GM12878 (cell line): Measurements from ENCODE around the gene MYOM3. TPM values are rescaled to one million over a fixed set of nuclear protein-coding genes. Genes with fewer than 3 reads are reported as not detected.

Source experiments
- ATAC-seq: fragments of 200-7000 bp; cut with Tn5 transposase; 3 replicates; pipeline ENCODE4 v1.9.1; 2020; ENCODE audit warnings: mild to moderate bottlenecking, moderate library complexity
- BruUV-seq: library from RNA; stranded (reverse); fragments of 400-500 nt; replicated peaks from 2 replicates; lab custom pipeline; 2021; lab: Mats Ljungman, UMichigan
- CTCF ChIA-PET: fragments of 300-600 bp; sonication (Branson Sonifier 250); formaldehyde crosslinking; extraction: SDS; loops from one replicate; lab custom pipeline; 2021; ENCODE audit warnings: inconsistent platforms; lab: Yijun Ruan, JAX
- POLR2A ChIA-PET: fragments of 350-600 bp; formaldehyde crosslinking; extraction: SDS; loops from one replicate; lab custom pipeline; 2021; ENCODE audit warnings: inconsistent platforms; lab: Charles Lee
- RAD21 ChIA-PET: fragments of 300-600 bp; sonication (Branson Sonifier 250); formaldehyde crosslinking; loops from one replicate; lab custom pipeline; 2023; ENCODE audit warnings: antibody characterized with exemption; ENCODE audit not compliant: unreplicated experiment; lab: Charles Lee
- SMC1A ChIA-PET: fragments of 300-600 bp; sonication (Branson Sonifier 250); formaldehyde crosslinking; loops from one replicate; lab custom pipeline; 2023; ENCODE audit not compliant: unreplicated experiment, uncharacterized antibody; lab: Charles Lee
- DNase-seq: peaks from one replicate; pipeline ENCODE4 v3.0.0-alpha.2; 2011; ENCODE audit warnings: low read depth, low spot score
- FAIRE-seq: peaks from 3 replicates; lab custom pipeline; 2011; peaks lifted over from hg19 to GRCh38; lab: Jason Lieb, UNC
- H2AFZ ChIP-seq: 2 replicates; pipeline ENCODE4 v1.6.0; 2011; ENCODE audit warnings: low read depth, low read length, control low read depth; ENCODE audit not compliant: control insufficient read depth
- H3K27ac ChIP-seq: 2 replicates; pipeline ENCODE4 v1.5.1; 2011; ENCODE audit warnings: control low read depth; ENCODE audit not compliant: control insufficient read depth, insufficient read depth
- H3K27me3 ChIP-seq, 2 experiments: replicated peaks in 1 of 2; 2 replicates each; pipeline versions ENCODE4 v1.6.0 to v1.6.1; 2011; ENCODE audit warnings: low read length in 1 of 2; ENCODE audit not compliant: control insufficient read depth in 2 of 2, insufficient read depth in 2 of 2
- H3K36me3 ChIP-seq, 2 experiments: 2 replicates each; pipeline ENCODE4 v1.5.1; 2011; ENCODE audit warnings: low read length in 1 of 2; ENCODE audit not compliant: control insufficient read depth in 2 of 2, insufficient read depth in 2 of 2
- H3K4me1 ChIP-seq: 2 replicates; pipeline ENCODE4 v1.6.1; 2011; ENCODE audit warnings: mild to moderate bottlenecking, low read length, moderate library complexity, mixed read lengths; ENCODE audit not compliant: control insufficient read depth, insufficient read depth
- H3K4me2 ChIP-seq: 2 replicates; pipeline ENCODE4 v1.6.0; 2011; ENCODE audit warnings: control low read depth; ENCODE audit not compliant: control insufficient read depth, insufficient read depth
- H3K4me3 ChIP-seq: fragments of 200-600 bp; sonication (generic); 2 replicates; pipeline ENCODE4 v1.5.1; 2016
- H3K79me2 ChIP-seq: 2 replicates; pipeline ENCODE4 v1.6.0; 2011; ENCODE audit warnings: low read length; ENCODE audit not compliant: control insufficient read depth, insufficient read depth
- H3K9ac ChIP-seq: 2 replicates; pipeline ENCODE4 v1.8.0; 2011; ENCODE audit warnings: low read length, control low read depth, mixed read lengths; ENCODE audit not compliant: control insufficient read depth, insufficient read depth
- H3K9me3 ChIP-seq: replicated peaks from 3 replicates; pipeline ENCODE4 v1.5.1; 2011; ENCODE audit warnings: mild to moderate bottlenecking, low read length; ENCODE audit not compliant: control insufficient read depth, insufficient read depth
- H4K20me1 ChIP-seq: 2 replicates; pipeline ENCODE4 v1.6.0; 2011; ENCODE audit not compliant: control insufficient read depth, insufficient read depth
- BACH1 ChIP-seq: fragments of 450-650 bp; IDR thresholded peaks from 2 replicates; pipeline ENCODE4 v1.6.1; 2017; ENCODE audit warnings: mild to moderate bottlenecking, borderline replicate concordance
- NFYA ChIP-seq: IDR thresholded peaks from 2 replicates; pipeline ENCODE4 v1.6.1; 2011; ENCODE audit warnings: low read depth, mild to moderate bottlenecking, low read length, improper control_type of control experiment, borderline replicate concordance
- NRF1 ChIP-seq: conservative IDR thresholded peaks from 2 replicates; pipeline ENCODE4 v1.6.1; 2011; ENCODE audit warnings: mild to moderate bottlenecking, low read depth, low read length, improper control_type of control experiment
- RBBP5 ChIP-seq: fragments of 200-600 bp; sonication (generic); conservative IDR thresholded peaks from 2 replicates; pipeline ENCODE4 v1.6.1; 2016
- WGBS: methylation state at CpG from one replicate; pipeline ENCODE4 v1.1.6; 2016; ENCODE audit warnings: low lambda C conversion rate; ENCODE audit not compliant: insufficient replicate concordance, insufficient coverage; ENCODE audit errors: missing lambda C conversion rate; 5-methylcytosine and 5-hydroxymethylcytosine counted together
- in situ Hi-C: fragments of 300-500 bp; cut with MboI; formaldehyde crosslinking; loops from 9 replicates; pipeline ENCODE4 v1.14.3; 2018; ENCODE audit warnings: mixed read lengths
- intact Hi-C: fragments of 100-400 bp; cut with micrococcal nuclease; formaldehyde crosslinking; loops from one replicate; pipeline ENCODE4 v1.14.2; 2022; ENCODE audit not compliant: unreplicated experiment
- polyA plus RNA-seq, 11 experiments: library from polyadenylated mRNA; depleted of rRNA in 4 of 11; unstranded in 6 of 11; stranded (reverse) in 5 of 11; fragments of >200 nt; fragmentation: Nextera tagmentation in 4 of 11; fragmentation: Illumina TruSeq in 1 of 11; extraction: Ambion mirVana in 4 of 11; extraction: Trizol in 1 of 11; gene quantifications; 1 replicate in 1 of 11; 2 replicates in 10 of 11; pipeline versions ENCODE4 v1.2.1 to v1.2.3, GENCODE V29; 2011 to 2016; ENCODE audit warnings: inconsistent platforms in 2 of 11, missing spikeins in 2 of 11, low read depth in 1 of 11
- total RNA-seq, 4 experiments: library from RNA; depleted of rRNA in 3 of 4; stranded (reverse); fragments of >200 nt in 3 of 4; fragmentation: Illumina TruSeq in 1 of 4; extraction: Trizol in 1 of 4; gene quantifications; 2 replicates each; pipeline versions ENCODE4 v1.2.1 to v1.2.3, GENCODE V29; 2013 to 2021

MYOM3 gene
- total and polyA plus RNA-seq, 10 of the 15 experiments (the other 5 are each of a cell fraction or from before 2014, with no cell fraction given), result 0.06 TPM; not detected in 9

DNA sequence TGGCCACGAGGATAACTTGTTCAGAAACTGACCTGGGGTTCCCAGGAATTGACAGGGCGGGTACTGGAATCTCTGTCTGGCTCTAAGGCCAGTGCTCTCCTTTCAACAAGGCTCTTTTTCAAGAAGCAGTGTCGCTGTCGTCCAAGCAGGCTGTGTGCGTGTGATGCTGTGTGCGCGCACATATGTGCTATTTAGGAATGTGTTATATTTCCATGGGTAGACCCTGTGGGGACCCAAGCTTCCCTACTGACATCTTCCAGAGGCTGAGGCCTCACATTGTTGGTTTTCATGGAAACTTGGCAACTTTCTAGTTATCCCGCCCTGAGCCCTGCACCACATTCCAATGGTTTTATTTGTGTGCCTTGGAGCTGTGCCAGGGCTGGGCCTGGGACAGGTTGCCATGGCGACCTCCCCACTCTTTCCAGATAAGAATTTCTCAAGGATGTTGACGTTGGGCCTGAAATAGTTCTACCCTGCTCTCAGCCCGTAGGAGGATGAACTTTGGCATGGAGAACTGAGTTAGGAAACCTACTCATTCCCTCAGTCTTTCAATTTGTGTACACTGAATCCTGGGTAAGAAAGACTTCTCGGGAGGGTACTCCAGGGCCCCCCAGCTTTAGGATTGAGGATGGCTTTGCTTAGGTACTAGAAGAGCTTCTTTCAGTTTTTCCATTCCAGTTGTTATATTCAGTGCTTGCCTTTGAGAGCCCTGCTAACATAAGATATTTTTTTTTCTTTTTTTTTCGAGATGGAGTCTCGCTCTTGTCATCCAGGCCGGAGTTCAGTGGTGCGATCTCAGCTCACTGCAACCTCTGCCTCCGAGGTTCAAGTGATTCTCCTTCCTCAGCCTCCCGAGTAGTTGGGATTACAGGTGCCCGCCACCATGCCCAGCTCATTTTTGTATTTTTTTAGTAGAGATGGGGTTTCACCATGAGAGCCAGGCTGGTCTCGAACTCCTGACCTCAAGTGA is 93.0 kb downstream of the MYOM3 start:
- in situ Hi-C loops (no loop called here), intact Hi-C loops (no loop called here)
- CTCF ChIA-PET, result interaction anchor here (1.0 to 1.3 kb wide), 2 partner anchors 10 to 62 kb away, joined by 3 read pairs; no protein-coding TSS in a partner anchor
- WGBS, result 55% methylated on average over 20 of the region's 20 CpGs
- H3K4me3 ChIP-seq, result no peak overlapping the region
- H3K4me1 ChIP-seq, result no peaks in the 10 kb centered on the region
- H3K27ac ChIP-seq, result no peak overlapping the region
- H3K4me2 ChIP-seq, result no peak overlapping the region
- DNase-seq, result no peak
- H3K79me2 ChIP-seq, result no peaks in the 10 kb centered on the region
- no peaks in the 10 kb centered on the region for H3K27me3 ChIP-seq
- no TSS peak for BruUV-seq
- TF ChIP-seq NFYA, result no peak
- TF ChIP-seq NRF1, result no peak
- TF ChIP-seq RBBP5, result no peak
- TF ChIP-seq BACH1, result no peak
- ATAC-seq, result no peak
- H3K9me3 ChIP-seq, result no peaks in the 10 kb centered on the region
- no peak overlapping the region for H3K9ac ChIP-seq
- SMC1A ChIA-PET, result interaction anchor here (0.6 to 0.8 kb wide), 2 partner anchors 63 to 336 kb away, joined by 3 read pairs; no protein-coding TSS in a partner anchor
- H4K20me1 ChIP-seq, result no peaks in the 10 kb centered on the region
- POLR2A ChIA-PET, result no interaction called here
- H2AFZ ChIP-seq, result no peak overlapping the region
- RAD21 ChIA-PET, result interaction anchor here (0.7 kb wide), 1 partner anchor 170 kb away, joined by 3 read pairs; no protein-coding TSS in a partner anchor
- FAIRE-seq, result no peak
- H3K36me3 ChIP-seq, result no peaks in the 10 kb centered on the region
